SK-N-SH (cell line): ENCODE measurements around the gene LRTM1.

Experiments used
- CHD2 ChIP-seq: fragments of 150-350 bp; IDR thresholded peaks from 2 replicates; pipeline ENCODE4 v1.6.1; 2018; ENCODE audit warnings: low read length; ENCODE audit not compliant: partially characterized antibody
- CTCF ChIP-seq: fragments of 200-600 bp; sonication (generic); IDR thresholded peaks from 2 replicates; pipeline ENCODE4 v1.6.1; 2017; ENCODE audit warnings: antibody characterized with exemption, mild to moderate bottlenecking, moderate library complexity
- EP300 ChIP-seq, 2 experiments: IDR thresholded peaks; 2 replicates each; pipeline versions ENCODE4 v1.4.0 to v1.6.1; 2012; ENCODE audit warnings: borderline replicate concordance in 1 of 2, low read depth in 1 of 2, low read length in 1 of 2
- FOXM1 ChIP-seq: IDR thresholded peaks from 2 replicates; pipeline ENCODE4 v1.4.0; 2012; ENCODE audit warnings: low read depth, mild to moderate bottlenecking
- POLR2AphosphoS5 ChIP-seq: IDR thresholded peaks from 2 replicates; pipeline ENCODE4 v1.6.1; 2012; ENCODE audit warnings: low read depth, low read length
- RCOR1 ChIP-seq: fragments of 150-350 bp; IDR thresholded peaks from 2 replicates; pipeline ENCODE4 v1.6.1; 2017; ENCODE audit warnings: antibody characterized with exemption, low read length
- TAF1 ChIP-seq: IDR thresholded peaks from 2 replicates; pipeline ENCODE4 v1.6.1; 2012; ENCODE audit warnings: low read depth, mild to moderate bottlenecking, low read length, moderate library complexity, borderline replicate concordance
- USF2 ChIP-seq: fragments of 150-350 bp; IDR thresholded peaks from 2 replicates; pipeline ENCODE4 v1.6.1; 2017; ENCODE audit warnings: antibody characterized with exemption, low read length, low read depth, borderline replicate concordance
- ZBTB33 ChIP-seq: IDR thresholded peaks from 2 replicates; pipeline ENCODE4 v1.4.0; 2012; ENCODE audit warnings: low read depth, borderline replicate concordance

- TF ChIP-seq TAF1: no peak
- no peak for TF ChIP-seq USF2
- TF ChIP-seq CTCF: peak; percentile 82
- 0 out of 2 replicates have a peak, but pooled peaks have one; percentile 27 for TF ChIP-seq FOXM1
- TF ChIP-seq ZBTB33: no peak
- peak; percentile 27; the same call in 1 of the 2 replicates for TF ChIP-seq POLR2AphosphoS5
- no peak for TF ChIP-seq CHD2
- peak; percentile 33 to 86; a peak in 2 of 4 replicates for TF ChIP-seq EP300 (IDR thresholded peaks at IDR 0.05; ENCODE audit: borderline replicate concordance in 1 of 2, low read depth in 1 of 2, low read length in 1 of 2)
- no peak for TF ChIP-seq RCOR1
Measured at GRCh38 chr3:54870423-54870822, 57.4 kb downstream of the LRTM1 start.
